Measurements from ENCODE around the gene JPH3.

The JPH3 gene

DNA sequence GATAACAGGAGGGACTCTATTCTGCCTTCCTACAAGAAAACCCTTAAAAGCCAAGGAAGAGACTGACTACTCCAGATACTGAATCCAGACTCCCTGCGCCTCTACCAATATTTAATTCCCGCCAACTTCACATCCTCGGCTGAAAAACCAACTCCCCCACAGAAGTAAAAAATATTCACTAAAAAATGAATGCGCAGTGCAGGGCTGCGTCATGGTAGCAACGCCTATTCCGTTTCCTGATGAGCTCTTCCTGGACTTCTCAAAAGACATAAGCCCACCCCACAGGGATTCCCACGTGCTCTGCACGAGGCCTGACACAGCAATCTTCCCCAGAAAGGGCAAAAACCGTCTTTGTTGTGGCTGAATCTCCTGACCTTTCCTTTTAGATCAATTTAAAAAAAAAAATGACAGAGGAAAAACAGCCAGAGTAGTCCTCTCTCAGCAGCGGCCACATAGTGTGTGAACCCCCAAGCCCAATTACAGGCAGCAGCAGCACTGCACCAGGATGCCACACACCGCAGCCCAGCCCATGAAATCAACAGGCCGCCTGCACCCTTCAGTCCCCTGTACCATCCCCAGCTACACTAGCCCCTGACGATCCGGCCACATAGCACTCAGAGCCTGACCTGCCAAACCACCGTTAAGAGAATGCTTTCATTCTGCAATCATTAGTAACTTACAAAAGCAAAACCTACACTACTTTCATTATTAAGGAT lies 139.6 kb downstream of the JPH3 start:
- TF ChIP-seq, protein P1, sequence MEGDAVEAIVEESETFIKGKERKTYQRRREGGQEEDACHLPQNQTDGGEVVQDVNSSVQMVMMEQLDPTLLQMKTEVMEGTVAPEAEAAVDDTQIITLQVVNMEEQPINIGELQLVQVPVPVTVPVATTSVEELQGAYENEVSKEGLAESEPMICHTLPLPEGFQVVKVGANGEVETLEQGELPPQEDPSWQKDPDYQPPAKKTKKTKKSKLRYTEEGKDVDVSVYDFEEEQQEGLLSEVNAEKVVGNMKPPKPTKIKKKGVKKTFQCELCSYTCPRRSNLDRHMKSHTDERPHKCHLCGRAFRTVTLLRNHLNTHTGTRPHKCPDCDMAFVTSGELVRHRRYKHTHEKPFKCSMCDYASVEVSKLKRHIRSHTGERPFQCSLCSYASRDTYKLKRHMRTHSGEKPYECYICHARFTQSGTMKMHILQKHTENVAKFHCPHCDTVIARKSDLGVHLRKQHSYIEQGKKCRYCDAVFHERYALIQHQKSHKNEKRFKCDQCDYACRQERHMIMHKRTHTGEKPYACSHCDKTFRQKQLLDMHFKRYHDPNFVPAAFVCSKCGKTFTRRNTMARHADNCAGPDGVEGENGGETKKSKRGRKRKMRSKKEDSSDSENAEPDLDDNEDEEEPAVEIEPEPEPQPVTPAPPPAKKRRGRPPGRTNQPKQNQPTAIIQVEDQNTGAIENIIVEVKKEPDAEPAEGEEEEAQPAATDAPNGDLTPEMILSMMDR (IDR thresholded peaks at IDR 0.05), result no peak

DNA sequence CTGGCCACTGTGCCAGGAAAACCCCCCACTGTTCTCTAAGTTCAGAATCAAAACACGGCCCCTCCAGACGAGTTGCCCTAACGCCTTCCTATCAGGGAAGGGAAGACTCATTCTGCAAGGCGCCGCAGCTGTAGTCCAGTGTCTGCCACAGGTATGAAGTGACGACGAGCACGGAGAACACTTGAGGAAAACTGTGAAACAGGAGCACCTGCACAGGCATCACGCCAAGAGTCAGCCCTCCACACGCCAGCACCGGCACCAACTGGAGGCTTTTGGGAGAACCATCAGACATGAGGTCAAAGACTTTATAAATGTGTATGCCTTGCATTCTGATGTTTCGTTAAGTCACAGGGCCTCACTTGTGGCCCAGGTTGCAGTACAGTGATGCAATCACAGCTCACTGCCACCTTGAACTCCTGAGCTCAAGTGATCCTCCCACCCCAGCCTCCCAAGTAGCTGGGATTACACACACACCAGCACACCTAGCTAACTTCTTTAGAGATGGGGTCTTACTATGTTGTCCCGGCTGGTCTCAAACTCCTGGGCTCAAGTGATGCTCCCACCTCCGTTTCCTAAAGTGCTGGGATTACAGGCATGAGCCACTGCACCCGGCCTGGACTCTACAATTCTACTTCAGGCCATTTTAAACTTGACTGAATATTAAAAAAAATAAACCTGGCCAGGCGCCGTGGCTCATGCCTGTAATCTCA lies 140.6 kb downstream of the JPH3 start:
- TF ChIP-seq, protein P1 (IDR thresholded peaks at IDR 0.05), result no peak

DNA sequence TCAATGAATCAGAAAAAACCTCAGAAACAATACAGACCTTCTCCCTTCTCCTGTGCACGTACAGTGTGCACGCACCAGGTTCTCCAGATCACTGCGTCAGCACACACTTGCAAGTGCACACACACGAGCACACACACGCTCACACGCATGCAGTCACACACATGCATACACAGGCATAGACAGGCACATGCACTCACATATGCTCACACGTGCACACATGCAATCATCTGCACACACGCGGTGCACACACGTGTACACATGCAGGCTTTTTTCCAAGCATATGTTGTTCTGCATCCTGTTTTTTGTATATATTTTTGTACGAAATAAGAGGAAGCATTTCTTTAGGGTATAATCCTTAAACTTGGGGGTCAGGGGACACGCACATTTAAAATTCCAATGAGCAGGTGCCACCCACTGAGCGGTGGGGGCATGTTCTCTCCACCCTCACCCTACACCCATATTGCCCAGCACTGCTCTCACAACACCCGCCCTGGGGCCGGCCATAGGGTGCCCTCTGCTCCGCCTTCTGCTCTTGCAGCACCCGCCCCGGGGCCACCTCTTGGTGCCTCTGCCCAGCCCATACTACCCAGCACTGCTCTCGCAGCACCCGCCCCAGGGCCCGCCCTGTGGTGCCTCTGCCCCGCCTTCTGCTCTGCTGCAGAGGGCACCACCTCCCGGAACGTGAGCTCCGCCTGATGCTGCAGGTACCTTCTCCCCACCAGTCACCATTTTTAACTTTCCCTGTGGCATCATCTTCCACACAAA lies 142.6 kb downstream of the JPH3 start:
- TF ChIP-seq, protein P1 (IDR thresholded peaks at IDR 0.05), result no peak

DNA sequence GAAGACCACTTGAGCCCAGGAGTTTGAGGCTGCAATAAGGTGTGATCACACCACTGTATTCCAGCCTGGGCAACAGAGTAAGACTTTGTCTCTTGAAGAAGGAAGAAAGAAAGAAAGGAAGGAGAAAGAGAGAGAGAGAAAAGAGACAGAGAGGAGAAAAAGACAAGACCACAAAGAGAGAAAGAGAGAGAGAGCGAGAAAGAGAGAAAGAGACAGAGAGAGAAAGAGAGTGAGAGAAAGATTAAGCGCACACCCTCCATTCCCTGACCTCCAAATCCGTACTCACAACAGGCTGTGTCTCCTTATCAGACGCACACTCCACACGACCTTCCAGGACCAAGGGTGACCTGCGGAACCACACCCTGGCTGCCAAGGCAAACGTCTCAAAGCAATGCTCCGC lies 143.9 kb downstream of the JPH3 start:
- TF ChIP-seq, protein P1 (IDR thresholded peaks at IDR 0.05), result no peak
